Omental fat pad (tissue), 4 donors: ENCODE results near the gene ANO2. TPM values are rescaled to one million over a fixed set of nuclear protein-coding genes. Genes with fewer than 3 reads are reported as not detected.

ENCODE experiments used
- ATAC-seq: fragments of 150-250 bp; one replicate; pipeline ENCODE4 v1.9.1; 2016; ENCODE audit warnings: mild to moderate bottlenecking, moderate library complexity; ENCODE audit not compliant: low FRiP score
- DNase-seq: peaks from one replicate; pipeline ENCODE4 v3.0.0-alpha.2; 2019; ENCODE audit warnings: low spot score
- CTCF ChIP-seq, 3 donors: fragments of 450-650 bp; IDR thresholded peaks; one replicate each; pipeline ENCODE4 v1.5.1; 2016 to 2017; ENCODE audit warnings: antibody characterized with exemption in 3 of 3, mild to moderate bottlenecking in 3 of 3, moderate library complexity in 2 of 3
- total RNA-seq, 4 donors: library from RNA; depleted of rRNA; stranded (reverse); fragments of >200 nt; gene quantifications; one replicate each; pipeline ENCODE4 v1.1.0, GENCODE V29; 2016

The ANO2 gene
- total RNA-seq, 4 donors from 2014 or later = 7.0 to 95.0 (median 20.8) TPM

GRCh38 chr12:5691943-5692342 lies 253.1 kb downstream of the ANO2 start:
- no peak for ATAC-seq
- TF ChIP-seq CTCF (IDR thresholded peaks at IDR 0.05) = no peak
- no peak for DNase-seq

GRCh38 chr12:5690240-5690639 lies 254.8 kb downstream of the ANO2 start:
- no peak for TF ChIP-seq CTCF (IDR thresholded peaks at IDR 0.05)
- ATAC-seq (no peak), DNase-seq (no peak)

GRCh38 chr12:5689773-5690172 lies 255.3 kb downstream of the ANO2 start:
- TF ChIP-seq CTCF (IDR thresholded peaks at IDR 0.05) = no peak
- ATAC-seq (no peak), DNase-seq (no peak)

GRCh38 chr12:5688226-5688625 lies 256.8 kb downstream of the ANO2 start:
- no peak for TF ChIP-seq CTCF (IDR thresholded peaks at IDR 0.05)
- no peak for DNase-seq
- ATAC-seq = no peak

GRCh38 chr12:5685935-5686334 lies 259.1 kb downstream of the ANO2 start:
- ATAC-seq (no peak), DNase-seq (no peak)
- no peak for TF ChIP-seq CTCF (IDR thresholded peaks at IDR 0.05)

- no peak for DNase-seq
These were observed 260.1 kb downstream of the ANO2 start for GRCh38 chr12:5684989-5685388.

More at GRCh38 chr12:5684989-5685388, 260.1 kb downstream of the ANO2 start:
- no peak for ATAC-seq
- no peak for TF ChIP-seq CTCF (IDR thresholded peaks at IDR 0.05)
